GM18499 (cell line): ENCODE results near the gene PTPRN2.

Experiments used
- ATAC-seq: cut with Tn5 transposase; IDR thresholded peaks from one replicate; pipeline ENCODE4 v1.9.1; 2021; ENCODE audit warnings: moderate number of reproducible peaks; ENCODE audit not compliant: insufficient read depth, unreplicated experiment

The PTPRN2 gene

GRCh38 chr7:157691586-157692459, 895.8 kb downstream of the PTPRN2 start:
- no peak for ATAC-seq

GRCh38 chr7:157690833-157691585, 896.6 kb downstream of the PTPRN2 start:
- no peak for ATAC-seq

GRCh38 chr7:157690058-157690832, 897.4 kb downstream of the PTPRN2 start:
- no peak for ATAC-seq

GRCh38 chr7:157689269-157690057, 898.2 kb downstream of the PTPRN2 start:
- no peak for ATAC-seq

- ATAC-seq, result no peak
Observed at GRCh38 chr7:157688533-157689268, 898.9 kb downstream of the PTPRN2 start.

- no peak for ATAC-seq
Observed at GRCh38 chr7:157687845-157688532, 899.6 kb downstream of the PTPRN2 start.

- no peak for ATAC-seq
Observed at GRCh38 chr7:157687158-157687557, 900.5 kb downstream of the PTPRN2 start.

GRCh38 chr7:157686285-157686894, 901.2 kb downstream of the PTPRN2 start:
- no peak for ATAC-seq

GRCh38 chr7:157685430-157686284, 902.0 kb downstream of the PTPRN2 start:
- ATAC-seq, result no peak

GRCh38 chr7:157684909-157685429, 902.7 kb downstream of the PTPRN2 start:
- no peak for ATAC-seq

GRCh38 chr7:157684157-157684908, 903.3 kb downstream of the PTPRN2 start:
- ATAC-seq, result no peak

GRCh38 chr7:157683747-157684156, 903.9 kb downstream of the PTPRN2 start:
- ATAC-seq, result no peak

- ATAC-seq, result no peak
Observed at GRCh38 chr7:157682946-157683746, 904.5 kb downstream of the PTPRN2 start.

GRCh38 chr7:157682064-157682945, 905.3 kb downstream of the PTPRN2 start:
- ATAC-seq, result no peak

GRCh38 chr7:157679607-157680006, 908.0 kb downstream of the PTPRN2 start:
- ATAC-seq, result no peak
